SW 1271 (cell line): ENCODE measurements around the gene TMEM176B.

Experiments
- DNase-seq, 2 experiments: peaks; one replicate each; lab custom pipeline; 2025; lab: John Stamatoyannopoulos, UW

TMEM176B gene

GRCh38 chr7:150751702-150752101, 48.5 kb downstream of the TMEM176B start:
- no peak for DNase-seq

- DNase-seq = no peak
These were observed 51.8 kb downstream of the TMEM176B start for GRCh38 chr7:150748376-150748775.

- DNase-seq = no peak
These were observed 53.2 kb downstream of the TMEM176B start for GRCh38 chr7:150746921-150747320.

GRCh38 chr7:150745876-150746275, 54.3 kb downstream of the TMEM176B start:
- DNase-seq = no peak

GRCh38 chr7:150745086-150745485, 55.1 kb downstream of the TMEM176B start:
- no peak for DNase-seq

- no peak for DNase-seq
These were observed 56.0 kb downstream of the TMEM176B start for GRCh38 chr7:150744041-150744656.

- no peak for DNase-seq
These were observed 57.7 kb downstream of the TMEM176B start for GRCh38 chr7:150742286-150742968.
